ENCODE data around the gene TICRR. TPM values are rescaled to one million over a fixed set of nuclear protein-coding genes. Genes with fewer than 3 reads are reported as not detected.
A peak's percentile ranks its signal among the peaks of the same experiment; 100 is the strongest.
"Not testable (repeated sequence)": the region's sequence is repeated elsewhere in the genome, so short reads cannot be mapped to it uniquely, and the experiment has no call there.

Gene TICRR
- total RNA-seq, 1 donor from 2014 or later: 2.2 TPM

DNA sequence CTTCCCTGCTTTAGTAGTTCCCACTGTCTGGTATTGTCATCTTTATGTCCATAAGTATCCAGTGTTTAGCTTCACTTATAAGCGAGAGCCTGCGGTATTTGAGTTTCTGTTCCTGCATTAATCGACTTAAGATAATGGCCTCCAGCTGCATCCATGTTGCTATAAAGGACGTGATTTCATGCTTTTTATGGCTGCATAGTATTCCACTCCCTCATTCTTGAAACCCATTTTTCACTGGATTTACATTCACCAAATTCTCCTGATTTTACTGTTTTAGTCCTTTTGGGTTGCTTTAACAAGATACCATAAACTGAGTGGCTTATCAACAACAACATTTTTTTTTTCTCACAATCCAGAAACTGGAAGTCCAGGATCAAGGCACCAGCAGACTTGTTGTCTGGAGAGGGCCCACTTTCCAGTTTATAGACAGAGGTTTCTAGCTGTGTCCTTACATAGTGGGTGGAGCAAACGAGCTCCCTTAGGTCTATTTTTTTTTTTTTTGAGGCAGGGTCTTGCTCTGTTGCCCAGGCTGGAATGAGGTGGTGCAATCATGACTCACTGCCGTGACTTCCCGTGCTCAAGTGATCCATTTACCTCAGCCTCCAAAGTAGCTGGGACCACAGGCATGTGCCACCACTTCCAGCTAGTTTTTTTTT is 6.1 kb upstream of the TICRR start:
- TF ChIP-seq, protein P1, sequence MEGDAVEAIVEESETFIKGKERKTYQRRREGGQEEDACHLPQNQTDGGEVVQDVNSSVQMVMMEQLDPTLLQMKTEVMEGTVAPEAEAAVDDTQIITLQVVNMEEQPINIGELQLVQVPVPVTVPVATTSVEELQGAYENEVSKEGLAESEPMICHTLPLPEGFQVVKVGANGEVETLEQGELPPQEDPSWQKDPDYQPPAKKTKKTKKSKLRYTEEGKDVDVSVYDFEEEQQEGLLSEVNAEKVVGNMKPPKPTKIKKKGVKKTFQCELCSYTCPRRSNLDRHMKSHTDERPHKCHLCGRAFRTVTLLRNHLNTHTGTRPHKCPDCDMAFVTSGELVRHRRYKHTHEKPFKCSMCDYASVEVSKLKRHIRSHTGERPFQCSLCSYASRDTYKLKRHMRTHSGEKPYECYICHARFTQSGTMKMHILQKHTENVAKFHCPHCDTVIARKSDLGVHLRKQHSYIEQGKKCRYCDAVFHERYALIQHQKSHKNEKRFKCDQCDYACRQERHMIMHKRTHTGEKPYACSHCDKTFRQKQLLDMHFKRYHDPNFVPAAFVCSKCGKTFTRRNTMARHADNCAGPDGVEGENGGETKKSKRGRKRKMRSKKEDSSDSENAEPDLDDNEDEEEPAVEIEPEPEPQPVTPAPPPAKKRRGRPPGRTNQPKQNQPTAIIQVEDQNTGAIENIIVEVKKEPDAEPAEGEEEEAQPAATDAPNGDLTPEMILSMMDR (IDR thresholded peaks at IDR 0.05): no peak
- no peak for DNase-seq (ENCODE audit: low spot score)
- Mint-ChIP-seq H3K4me3 (ENCODE audit: unreplicated experiment) (no peak overlapping the region), H3K4me1 (ENCODE audit: low read depth) (peaks cover 12% of the 10 kb centered on the region), H3K9me3 (ENCODE audit: low read depth) (peaks cover 12% of the 10 kb centered on the region), H3K27ac (ENCODE audit: unreplicated experiment) (no peak overlapping the region), H3K36me3 (ENCODE audit: low read depth) (peaks cover 7% of the 10 kb centered on the region), H3K27me3 (ENCODE audit: low read depth) (peaks cover 5% of the 10 kb centered on the region)

DNA sequence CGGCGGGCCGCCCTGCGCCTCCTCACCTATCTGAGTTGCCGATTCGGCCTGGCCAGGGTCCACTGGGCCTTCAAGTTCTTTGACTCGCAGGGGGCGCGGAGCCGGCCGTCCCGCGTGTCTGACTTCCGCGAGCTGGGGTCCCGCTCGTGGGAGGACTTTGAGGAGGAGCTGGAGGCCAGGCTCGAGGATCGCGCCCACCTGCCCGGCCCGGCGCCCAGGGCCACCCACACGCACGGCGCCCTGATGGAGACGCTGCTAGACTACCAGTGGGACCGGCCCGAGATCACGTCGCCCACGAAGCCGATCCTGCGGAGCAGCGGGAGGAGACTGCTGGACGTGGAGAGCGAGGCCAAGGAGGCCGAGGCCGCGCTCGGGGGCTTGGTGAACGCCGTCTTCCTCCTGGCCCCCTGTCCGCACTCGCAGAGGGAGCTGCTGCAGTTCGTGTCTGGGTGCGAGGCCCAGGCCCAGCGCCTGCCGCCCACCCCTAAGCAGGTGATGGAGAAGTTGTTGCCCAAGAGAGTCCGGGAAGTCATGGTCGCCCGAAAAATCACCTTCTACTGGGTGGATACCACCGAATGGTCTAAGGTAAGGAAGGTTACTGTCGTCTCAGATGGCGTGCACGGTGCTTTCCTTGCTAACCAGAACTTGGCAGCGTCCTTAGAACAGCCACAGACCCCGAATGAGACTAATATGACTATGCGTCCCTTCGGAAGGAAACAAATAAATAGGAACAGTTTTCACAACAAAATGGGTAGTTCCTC is 567 bp downstream of the TICRR start:
- H3K4me3 Mint-ChIP-seq (ENCODE audit: unreplicated experiment): peak overlapping the region; percentile 79
- no peaks in the 10 kb centered on the region for H3K9me3 Mint-ChIP-seq (ENCODE audit: low read depth)
- DNase-seq (ENCODE audit: low spot score): no peak
- peak overlapping the region; percentile 33 for H3K27ac Mint-ChIP-seq (ENCODE audit: unreplicated experiment)
- TF ChIP-seq, protein P1 (IDR thresholded peaks at IDR 0.05): no peak
- H3K36me3 Mint-ChIP-seq (ENCODE audit: low read depth): no peaks in the 10 kb centered on the region
- H3K4me1 Mint-ChIP-seq (ENCODE audit: low read depth): peaks cover 25% of the 10 kb centered on the region
- peaks cover 5% of the 10 kb centered on the region for H3K27me3 Mint-ChIP-seq (ENCODE audit: low read depth)

DNA sequence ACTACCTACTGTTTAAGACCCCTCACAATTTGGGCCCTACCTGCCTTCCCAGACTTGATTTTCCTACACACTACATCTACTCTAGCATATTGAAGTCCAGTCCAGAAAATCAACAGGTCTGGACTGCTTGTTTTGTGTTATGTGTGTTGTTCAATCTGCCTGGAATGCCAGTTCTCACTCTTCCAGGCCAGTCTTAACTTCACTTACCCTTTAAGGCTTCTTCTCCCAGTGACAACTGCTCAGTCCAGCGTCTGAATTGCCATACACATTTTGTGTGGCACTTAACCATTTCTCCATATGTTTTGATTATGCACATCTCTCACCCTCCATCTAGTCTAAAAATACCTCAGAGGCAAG is 1.1 kb downstream of the TICRR start:
- Mint-ChIP-seq H3K4me1 (ENCODE audit: low read depth) (peaks cover 25% of the 10 kb centered on the region), H3K9me3 (ENCODE audit: low read depth) (no peaks in the 10 kb centered on the region), H3K4me3 (ENCODE audit: unreplicated experiment) (peak overlapping the region; percentile 79), H3K27ac (ENCODE audit: unreplicated experiment) (no peak overlapping the region), H3K27me3 (ENCODE audit: low read depth) (peaks cover 5% of the 10 kb centered on the region), H3K36me3 (ENCODE audit: low read depth) (no peaks in the 10 kb centered on the region)
- TF ChIP-seq, protein P1 (IDR thresholded peaks at IDR 0.05): no peak
- no peak for DNase-seq (ENCODE audit: low spot score)

DNA sequence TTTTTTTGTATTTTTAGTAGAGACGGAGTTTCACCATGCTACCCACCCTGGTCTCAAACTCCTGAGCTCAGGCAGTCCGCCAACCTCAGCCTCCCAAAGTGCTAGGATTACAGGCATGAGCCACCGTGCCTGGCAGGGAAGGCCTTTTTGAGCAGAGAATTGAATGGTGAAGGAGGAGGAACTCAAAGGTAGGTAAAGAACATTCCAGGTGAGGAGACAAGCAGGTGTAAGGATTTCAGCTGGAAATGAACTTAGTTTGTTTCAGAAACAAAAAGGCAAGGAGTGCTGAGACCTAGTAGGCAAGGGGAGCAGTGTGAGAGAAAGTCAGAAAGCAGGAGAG is 2.5 kb downstream of the TICRR start:
- Mint-ChIP-seq H3K4me1 (ENCODE audit: low read depth) (peaks cover 25% of the 10 kb centered on the region), H3K27me3 (ENCODE audit: low read depth) (no peaks in the 10 kb centered on the region), H3K27ac (ENCODE audit: unreplicated experiment) (peak overlapping the region; percentile 23)

DNA sequence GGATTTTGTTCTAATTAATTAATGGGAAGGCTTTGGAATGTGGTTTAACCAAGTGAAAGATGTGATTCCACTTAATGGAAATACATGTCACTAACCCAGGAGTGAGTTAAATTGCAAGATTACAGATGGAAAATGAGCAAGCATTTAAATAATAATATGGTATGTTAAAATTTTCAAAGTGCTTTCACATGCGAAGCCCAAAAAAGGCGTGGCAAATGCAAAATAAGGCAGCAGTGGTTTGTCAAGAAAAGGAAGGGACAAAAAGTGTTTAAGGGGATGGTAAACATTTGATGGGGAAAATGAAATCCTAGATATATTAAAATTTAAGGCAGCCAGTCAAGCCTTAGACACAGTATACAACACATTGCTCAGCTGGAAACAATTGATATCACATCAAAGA is 2.9 kb downstream of the TICRR start:
- Mint-ChIP-seq H3K27me3 (ENCODE audit: low read depth) (no peaks in the 10 kb centered on the region), H3K36me3 (ENCODE audit: low read depth) (no peaks in the 10 kb centered on the region), H3K4me1 (ENCODE audit: low read depth) (peaks cover 25% of the 10 kb centered on the region), H3K27ac (ENCODE audit: unreplicated experiment) (peak overlapping the region; percentile 23), H3K4me3 (ENCODE audit: unreplicated experiment) (peak overlapping the region; percentile 48), H3K9me3 (ENCODE audit: low read depth) (no peaks in the 10 kb centered on the region)
- TF ChIP-seq, protein P1 (IDR thresholded peaks at IDR 0.05): no peak
- DNase-seq (ENCODE audit: low spot score): no peak

More for the DNA sequence above, 2.5 kb downstream of the TICRR start:
- no peak for DNase-seq (ENCODE audit: low spot score)
- H3K4me3 Mint-ChIP-seq (ENCODE audit: unreplicated experiment): peak overlapping the region; percentile 48
- TF ChIP-seq, protein P1 (IDR thresholded peaks at IDR 0.05): no peak
- no peaks in the 10 kb centered on the region for H3K9me3 Mint-ChIP-seq (ENCODE audit: low read depth)
- H3K36me3 Mint-ChIP-seq (ENCODE audit: low read depth): no peaks in the 10 kb centered on the region

DNA sequence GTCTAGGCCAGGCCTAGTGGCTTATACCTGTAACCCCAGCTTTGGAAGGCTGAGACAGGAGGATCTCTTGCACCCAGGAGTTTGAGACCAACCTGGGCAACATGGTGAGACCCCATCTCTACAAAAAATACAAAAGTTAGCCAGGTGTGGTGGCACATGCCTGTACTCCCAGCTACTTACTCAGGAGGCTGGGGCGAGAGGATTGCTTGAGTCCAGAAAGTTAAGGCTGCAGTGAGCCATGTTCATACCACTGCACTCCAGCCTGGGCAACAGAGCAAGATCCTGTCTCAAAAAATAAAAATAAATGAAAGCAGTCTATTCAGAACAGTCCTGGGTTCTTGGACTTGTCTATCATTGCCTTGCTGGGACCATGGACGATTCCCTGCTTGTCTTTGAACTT is 5.5 kb downstream of the TICRR start:
- H3K4me1 Mint-ChIP-seq (ENCODE audit: low read depth): peaks cover 25% of the 10 kb centered on the region
- H3K9me3 Mint-ChIP-seq (ENCODE audit: low read depth); DNase-seq (ENCODE audit: low spot score); H3K27ac Mint-ChIP-seq (ENCODE audit: unreplicated experiment); H3K27me3 Mint-ChIP-seq (ENCODE audit: low read depth); H3K4me3 Mint-ChIP-seq (ENCODE audit: unreplicated experiment); H3K36me3 Mint-ChIP-seq (ENCODE audit: low read depth): not testable (repeated sequence)

Measured in chondrocyte (in vitro differentiated cells).